Measurements from ENCODE around the gene PTPRD. TPM values are rescaled to one million over a fixed set of nuclear protein-coding genes. Genes with fewer than 3 reads are reported as not detected.

The PTPRD gene
- total RNA-seq, 1 donor from 2014 or later = 197 TPM

GRCh38 chr9:10594482-10594881, 18.3 kb downstream of the PTPRD start:
- Mint-ChIP-seq H3K27me3 (peaks cover 7% of the 10 kb centered on the region), H3K4me3 (no peak overlapping the region), H3K27ac (no peak overlapping the region), H3K36me3 (peaks cover 4% of the 10 kb centered on the region), H3K9me3 (peaks cover 1% of the 10 kb centered on the region), H3K4me1 (ENCODE audit: unreplicated experiment) (peaks cover 4% of the 10 kb centered on the region)
- no peak for TF ChIP-seq CTCF (conservative IDR thresholded peaks at IDR 0.05)
- DNase-seq (ENCODE audit: extremely low spot score, unreplicated experiment) = no peak

GRCh38 chr9:10586407-10586806, 26.4 kb downstream of the PTPRD start:
- H3K4me1 Mint-ChIP-seq (ENCODE audit: unreplicated experiment) = no peaks in the 10 kb centered on the region
- no peaks in the 10 kb centered on the region for H3K27me3 Mint-ChIP-seq
- H3K27ac Mint-ChIP-seq = no peak overlapping the region
- no peak overlapping the region for H3K4me3 Mint-ChIP-seq
- H3K36me3 Mint-ChIP-seq = no peaks in the 10 kb centered on the region
- H3K9me3 Mint-ChIP-seq = peaks cover 5% of the 10 kb centered on the region
- no peak for TF ChIP-seq CTCF (conservative IDR thresholded peaks at IDR 0.05)
- DNase-seq (ENCODE audit: extremely low spot score, unreplicated experiment) = no peak

- DNase-seq (ENCODE audit: extremely low spot score, unreplicated experiment) = no peak
- no peak overlapping the region for H3K4me3 Mint-ChIP-seq
- no peaks in the 10 kb centered on the region for H3K36me3 Mint-ChIP-seq
- H3K9me3 Mint-ChIP-seq = peaks cover 3% of the 10 kb centered on the region
- no peaks in the 10 kb centered on the region for H3K27me3 Mint-ChIP-seq
- no peak for TF ChIP-seq CTCF (conservative IDR thresholded peaks at IDR 0.05)
- H3K4me1 Mint-ChIP-seq (ENCODE audit: unreplicated experiment) = no peaks in the 10 kb centered on the region
- H3K27ac Mint-ChIP-seq = no peak overlapping the region
These were observed 41.1 kb downstream of the PTPRD start for GRCh38 chr9:10571699-10572098.

- no peak overlapping the region for H3K27ac Mint-ChIP-seq
These were observed 46.0 kb downstream of the PTPRD start for GRCh38 chr9:10566848-10567247.

GRCh38 chr9:10562581-10563343, 50.0 kb downstream of the PTPRD start:
- Mint-ChIP-seq H3K36me3 (no peaks in the 10 kb centered on the region), H3K27ac (peak overlapping the region; percentile 53), H3K27me3 (no peaks in the 10 kb centered on the region), H3K4me3 (no peak overlapping the region), H3K4me1 (ENCODE audit: unreplicated experiment) (peaks cover 4% of the 10 kb centered on the region), H3K9me3 (no peaks in the 10 kb centered on the region)
- no peak for TF ChIP-seq CTCF (conservative IDR thresholded peaks at IDR 0.05)
- DNase-seq (ENCODE audit: extremely low spot score, unreplicated experiment) = no peak

More at GRCh38 chr9:10566848-10567247, 46.0 kb downstream of the PTPRD start:
- DNase-seq (ENCODE audit: extremely low spot score, unreplicated experiment) = no peak
- no peaks in the 10 kb centered on the region for H3K4me1 Mint-ChIP-seq (ENCODE audit: unreplicated experiment)
- H3K36me3 Mint-ChIP-seq = no peaks in the 10 kb centered on the region
- TF ChIP-seq CTCF (conservative IDR thresholded peaks at IDR 0.05) = no peak
- peaks cover 3% of the 10 kb centered on the region for H3K9me3 Mint-ChIP-seq
- no peak overlapping the region for H3K4me3 Mint-ChIP-seq
- H3K27me3 Mint-ChIP-seq = no peaks in the 10 kb centered on the region
